Ecto neural progenitor cell (in vitro differentiated cells): Measurements from ENCODE around the gene CSHL1.
"Not testable (repeated sequence)": the region's sequence is repeated elsewhere in the genome, so short reads cannot be mapped to it uniquely, and the experiment has no call there.

Source experiments
- DNase-seq: peaks from one replicate; pipeline ENCODE4 v3.0.0-alpha.2; 2018; ENCODE audit warnings: low spot score

The CSHL1 gene

GRCh38 chr17:63918305-63918704 lies 7.2 kb upstream of the CSHL1 start:
- DNase-seq, result no peak

- no peak for DNase-seq
These were observed 6.6 kb upstream of the CSHL1 start for GRCh38 chr17:63917646-63918045.

GRCh38 chr17:63917206-63917605 lies 6.1 kb upstream of the CSHL1 start:
- not testable (repeated sequence) for DNase-seq

- no peak for DNase-seq
These were observed 5.6 kb upstream of the CSHL1 start for GRCh38 chr17:63916566-63917185.

- DNase-seq, result not testable (repeated sequence)
These were observed 4.7 kb upstream of the CSHL1 start for GRCh38 chr17:63915753-63916152.

GRCh38 chr17:63914471-63914870 lies 3.4 kb upstream of the CSHL1 start:
- no peak for DNase-seq

GRCh38 chr17:63911657-63912100 lies 621 bp upstream of the CSHL1 start:
- peak; percentile 84 for DNase-seq

GRCh38 chr17:63910096-63910495 lies 962 bp downstream of the CSHL1 start:
- DNase-seq, result no peak

- DNase-seq, result not testable (repeated sequence)
These were observed 1.5 kb downstream of the CSHL1 start for GRCh38 chr17:63909586-63909985.

GRCh38 chr17:63907161-63907778 lies 3.8 kb downstream of the CSHL1 start:
- DNase-seq, result not testable (repeated sequence)

- DNase-seq, result not testable (repeated sequence)
These were observed 6.3 kb downstream of the CSHL1 start for GRCh38 chr17:63904796-63905195.

- DNase-seq, result not testable (repeated sequence)
These were observed 7.3 kb downstream of the CSHL1 start for GRCh38 chr17:63903787-63904201.

GRCh38 chr17:63901971-63902370 lies 9.1 kb downstream of the CSHL1 start:
- not testable (repeated sequence) for DNase-seq

GRCh38 chr17:63898899-63899798 lies 11.9 kb downstream of the CSHL1 start:
- DNase-seq, result not testable (repeated sequence)

GRCh38 chr17:63896524-63897354 lies 14.3 kb downstream of the CSHL1 start, which contains the start of gene CSH1:
Gene CSH1, minus strand, starts transcription at chr17:63896574. Its CDS starts 63 bp downstream, at chr17:63896511.
- not testable (repeated sequence) for DNase-seq

- DNase-seq, result not testable (repeated sequence)
These were observed 16.2 kb downstream of the CSHL1 start for GRCh38 chr17:63894821-63895220.

GRCh38 chr17:63894021-63894420 lies 17.0 kb downstream of the CSHL1 start:
- DNase-seq, result not testable (repeated sequence)

- DNase-seq, result not testable (repeated sequence)
These were observed 18.6 kb downstream of the CSHL1 start for GRCh38 chr17:63892316-63893037.

GRCh38 chr17:63889026-63889848 lies 21.8 kb downstream of the CSHL1 start:
- peak; percentile 65 for DNase-seq

- not testable (repeated sequence) for DNase-seq
These were observed 25.9 kb downstream of the CSHL1 start for GRCh38 chr17:63885119-63885518.
